GM19372 (cell line): ENCODE results near the gene MSL2.
"Not testable (repeated sequence)": the region's sequence is repeated elsewhere in the genome, so short reads cannot be mapped to it uniquely, and the experiment has no call there.

Experiments
- ATAC-seq: cut with Tn5 transposase; IDR thresholded peaks from one replicate; pipeline ENCODE4 v1.9.1; 2021; ENCODE audit warnings: mild to moderate bottlenecking, low read depth, moderate library complexity; ENCODE audit not compliant: unreplicated experiment

The MSL2 gene, protein sequence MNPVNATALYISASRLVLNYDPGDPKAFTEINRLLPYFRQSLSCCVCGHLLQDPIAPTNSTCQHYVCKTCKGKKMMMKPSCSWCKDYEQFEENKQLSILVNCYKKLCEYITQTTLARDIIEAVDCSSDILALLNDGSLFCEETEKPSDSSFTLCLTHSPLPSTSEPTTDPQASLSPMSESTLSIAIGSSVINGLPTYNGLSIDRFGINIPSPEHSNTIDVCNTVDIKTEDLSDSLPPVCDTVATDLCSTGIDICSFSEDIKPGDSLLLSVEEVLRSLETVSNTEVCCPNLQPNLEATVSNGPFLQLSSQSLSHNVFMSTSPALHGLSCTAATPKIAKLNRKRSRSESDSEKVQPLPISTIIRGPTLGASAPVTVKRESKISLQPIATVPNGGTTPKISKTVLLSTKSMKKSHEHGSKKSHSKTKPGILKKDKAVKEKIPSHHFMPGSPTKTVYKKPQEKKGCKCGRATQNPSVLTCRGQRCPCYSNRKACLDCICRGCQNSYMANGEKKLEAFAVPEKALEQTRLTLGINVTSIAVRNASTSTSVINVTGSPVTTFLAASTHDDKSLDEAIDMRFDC

DNA sequence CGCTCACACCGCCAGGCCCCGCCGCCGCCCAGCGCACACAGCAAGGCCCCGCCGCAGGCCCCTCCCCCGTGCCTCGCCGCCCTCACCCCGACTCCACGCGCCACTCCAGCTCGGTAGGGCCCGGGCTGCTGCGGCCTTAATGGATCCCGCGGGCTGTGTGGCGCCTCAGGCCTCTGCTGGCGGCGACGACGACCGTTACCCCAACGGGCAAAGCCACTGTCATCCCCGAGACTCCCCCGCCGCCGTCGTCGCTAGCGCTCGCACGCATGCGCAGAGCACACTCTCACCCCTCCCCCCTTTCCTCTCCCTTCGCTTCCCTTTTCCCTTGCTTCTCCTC is at the start of gene MSL2:
MSL2 (minus strand) TSS at position 272 of the 337 bp plus-strand sequence. CDS start 1,222 bp downstream, outside the sequence.
- no peak for ATAC-seq

DNA sequence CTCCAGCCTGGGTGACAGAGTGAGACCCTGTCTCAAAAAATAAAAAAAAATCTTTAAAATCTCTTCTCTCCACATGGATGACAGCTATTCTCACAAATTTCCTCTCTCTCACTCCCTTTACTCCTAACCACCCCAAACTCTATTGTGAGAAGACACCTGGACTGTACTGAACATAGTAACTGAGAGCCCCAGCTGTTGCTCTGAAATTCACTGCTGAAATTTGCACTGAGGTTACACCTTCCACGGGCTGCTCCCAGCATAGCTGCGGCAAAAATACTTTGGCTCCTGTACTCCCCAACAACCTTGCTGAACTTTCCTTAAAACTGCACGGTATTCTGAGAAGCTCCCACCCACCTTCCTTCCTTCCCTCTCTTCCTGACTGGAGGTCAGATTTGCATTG is 49.6 kb upstream of the MSL2 start:
- ATAC-seq: no peak

DNA sequence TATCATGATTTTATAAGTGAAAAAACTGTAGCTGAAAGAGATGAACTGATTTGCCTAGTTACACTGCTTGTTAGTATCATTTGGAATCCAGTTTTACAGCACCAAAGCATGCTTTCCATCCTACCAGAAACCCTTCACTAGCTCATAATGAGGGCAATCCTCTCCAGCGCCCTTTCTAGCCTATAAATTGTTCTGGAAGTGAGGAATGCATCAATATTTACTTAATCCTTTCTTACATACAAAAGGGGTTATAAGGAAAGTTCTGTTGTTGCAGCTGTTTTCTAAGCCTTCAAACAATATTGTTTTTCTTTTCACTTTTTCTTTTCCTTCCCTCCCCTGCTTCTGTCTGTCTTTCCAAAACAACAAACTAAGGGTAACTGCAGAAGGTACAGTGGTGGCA is 43.0 kb upstream of the MSL2 start:
- no peak for ATAC-seq

DNA sequence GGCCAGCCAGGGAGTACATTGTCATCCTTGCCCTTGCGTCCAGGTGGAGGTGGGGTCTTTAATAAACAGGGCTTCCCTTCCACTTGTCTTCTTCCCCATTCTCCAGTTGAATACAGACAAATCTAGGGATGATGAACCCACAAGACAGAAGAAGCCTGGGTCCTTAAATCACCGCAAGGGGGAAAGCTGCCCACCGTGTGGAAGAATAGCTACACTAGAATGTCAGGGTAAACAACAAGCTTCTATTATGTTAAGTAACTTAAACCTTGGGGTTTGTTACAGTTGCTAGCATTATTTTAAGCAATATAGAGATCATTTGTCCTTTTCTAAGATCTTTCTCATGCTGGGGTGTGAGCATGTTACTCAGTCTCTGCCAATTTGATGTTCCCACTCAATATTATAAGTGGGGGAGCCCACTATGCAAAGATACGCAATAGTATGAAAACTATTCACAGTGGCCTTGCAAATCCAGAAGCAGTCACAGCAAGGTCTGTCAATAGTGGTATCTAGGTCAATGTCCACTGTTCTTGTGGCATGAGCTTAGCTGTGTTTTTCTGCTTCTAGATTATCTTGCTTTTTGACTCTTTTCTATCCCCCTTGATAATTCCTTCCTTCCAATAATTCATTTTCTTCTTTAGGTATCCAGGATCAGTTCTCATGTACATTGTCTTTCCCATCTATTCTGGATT is 42.0 kb upstream of the MSL2 start:
- ATAC-seq: no peak

DNA sequence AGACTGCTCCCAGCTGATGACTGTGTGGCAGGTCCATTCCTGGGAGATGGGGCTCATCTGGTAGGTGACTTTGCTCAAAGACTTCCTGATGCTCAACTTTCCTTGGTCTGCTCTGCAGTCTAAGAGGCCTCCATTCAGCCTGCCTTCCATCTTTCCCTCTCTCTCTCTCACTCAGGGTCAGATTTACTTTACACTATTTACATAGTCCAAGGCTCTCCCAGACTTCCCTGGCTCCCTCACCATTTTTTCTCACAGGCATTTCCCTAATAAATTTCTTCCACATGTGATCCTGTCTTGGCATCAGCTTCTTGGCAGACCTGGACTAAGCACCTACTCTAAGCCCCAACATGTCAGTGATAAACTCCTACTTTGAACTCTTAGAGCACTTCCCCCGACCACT is 41.0 kb upstream of the MSL2 start:
- no peak for ATAC-seq

DNA sequence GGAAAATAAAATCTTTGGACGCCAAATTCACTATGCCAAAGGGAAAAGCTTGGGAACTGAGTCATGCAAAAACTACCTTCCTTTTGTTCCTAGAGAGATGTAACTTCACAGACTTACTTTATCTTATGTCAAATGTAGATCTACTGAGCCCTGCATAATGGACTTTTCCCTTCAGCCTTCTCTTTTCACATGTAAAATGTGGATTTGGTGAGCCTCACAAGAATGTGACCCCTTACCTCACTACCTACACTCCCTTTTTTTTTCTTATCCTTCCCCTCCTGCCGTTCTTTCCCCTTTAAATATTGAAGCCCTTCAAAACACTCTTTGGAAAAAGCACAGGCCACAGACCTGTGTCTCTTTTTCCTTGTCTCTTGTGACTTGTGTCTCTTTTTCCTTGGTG is 40.0 kb upstream of the MSL2 start:
- no peak for ATAC-seq

DNA sequence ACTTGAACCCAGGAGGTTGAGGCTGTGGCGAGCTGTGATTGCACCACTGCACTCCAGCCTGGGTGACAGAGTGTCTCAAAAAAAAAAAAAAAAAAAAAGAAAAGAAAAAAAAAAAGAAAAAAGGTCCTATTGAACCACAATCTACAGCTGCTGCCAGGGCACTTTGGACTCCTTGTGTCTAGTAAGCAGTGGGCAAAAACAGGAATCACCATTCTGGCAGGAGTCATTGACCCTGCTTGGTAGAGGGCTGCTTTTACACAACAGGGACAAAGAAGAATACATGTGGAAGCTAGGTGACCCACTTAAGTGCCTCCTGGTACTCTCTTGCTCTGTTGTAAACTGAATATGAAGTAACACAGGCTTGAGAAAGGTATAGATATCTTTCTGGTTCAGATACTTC is 39.4 kb upstream of the MSL2 start:
- ATAC-seq: no peak

DNA sequence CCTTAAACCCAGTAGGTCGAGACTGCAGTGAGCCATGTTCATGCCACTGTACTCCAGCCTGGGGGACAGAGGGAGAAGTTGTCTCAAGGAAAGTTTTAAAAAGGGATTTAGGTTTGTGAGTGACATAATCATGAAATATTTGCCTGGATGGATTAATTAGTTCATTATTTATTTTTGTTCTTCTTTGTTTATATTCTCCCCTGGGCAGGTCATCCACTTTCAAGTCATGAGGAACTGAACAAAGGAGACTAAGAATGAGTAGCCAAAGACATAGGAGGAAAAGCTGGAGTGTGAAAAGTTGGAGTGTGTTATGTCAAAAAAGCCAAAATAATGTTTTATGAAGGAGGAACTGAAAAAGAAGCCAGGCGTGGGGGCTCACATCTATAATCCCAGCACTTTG is 36.3 kb upstream of the MSL2 start:
- no peak for ATAC-seq

DNA sequence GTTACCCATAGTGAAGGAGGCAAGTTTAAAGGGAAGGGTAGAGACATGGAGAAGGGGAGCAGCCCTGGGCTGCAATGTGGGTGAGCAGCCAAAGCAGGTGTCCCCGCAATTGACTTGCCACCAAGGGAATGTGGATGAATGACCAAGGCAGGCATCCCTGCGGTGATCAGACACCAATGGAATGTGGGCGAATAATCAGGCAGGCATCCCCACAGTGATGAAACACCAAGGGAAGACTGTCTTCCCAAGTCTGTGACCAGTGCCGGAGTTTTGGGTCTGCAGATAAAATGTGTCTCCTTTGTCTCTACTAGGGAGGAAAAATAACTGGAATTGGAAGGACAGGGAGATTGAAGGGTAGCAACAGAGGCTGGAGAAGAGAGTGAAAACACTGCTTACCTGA is 26.6 kb upstream of the MSL2 start:
- not testable (repeated sequence) for ATAC-seq

DNA sequence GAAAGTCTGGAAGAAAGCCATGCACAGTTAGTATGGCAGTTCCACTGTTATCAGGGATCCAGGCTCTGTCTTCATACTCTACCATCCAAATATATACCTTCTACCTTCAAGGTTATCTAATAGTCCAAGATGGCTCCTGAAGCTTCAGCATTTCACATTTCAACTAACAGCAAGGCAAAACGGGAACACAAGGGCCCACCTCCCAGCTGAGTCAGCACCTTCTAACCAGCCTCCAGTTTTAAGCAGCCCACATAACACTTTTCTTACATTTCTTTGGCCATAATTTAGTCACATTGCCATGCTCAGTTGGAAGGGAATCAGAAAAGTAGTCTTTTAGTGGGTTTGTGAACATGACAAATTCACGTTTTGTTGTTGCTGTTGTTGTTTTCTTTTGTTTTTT is 15.4 kb upstream of the MSL2 start:
- ATAC-seq: no peak

DNA sequence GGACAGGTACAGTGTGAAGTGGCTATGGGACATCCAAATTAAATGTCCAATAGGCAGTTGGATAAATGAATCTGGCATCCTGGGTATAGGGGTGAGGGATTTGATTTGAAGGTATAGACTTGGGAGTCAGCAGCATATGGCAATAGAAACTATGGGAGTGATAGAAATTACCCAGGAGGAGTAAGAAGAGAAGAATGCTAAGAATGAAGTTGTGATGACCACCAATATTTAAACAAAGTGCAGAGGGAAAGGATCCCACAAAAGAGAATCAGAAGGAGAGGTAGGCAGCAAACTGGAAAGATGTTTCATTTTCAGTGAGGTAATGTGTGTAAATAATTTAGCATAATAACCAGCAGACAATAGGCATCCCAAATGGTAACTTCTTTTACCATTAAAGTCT is 13.8 kb upstream of the MSL2 start:
- ATAC-seq: no peak

DNA sequence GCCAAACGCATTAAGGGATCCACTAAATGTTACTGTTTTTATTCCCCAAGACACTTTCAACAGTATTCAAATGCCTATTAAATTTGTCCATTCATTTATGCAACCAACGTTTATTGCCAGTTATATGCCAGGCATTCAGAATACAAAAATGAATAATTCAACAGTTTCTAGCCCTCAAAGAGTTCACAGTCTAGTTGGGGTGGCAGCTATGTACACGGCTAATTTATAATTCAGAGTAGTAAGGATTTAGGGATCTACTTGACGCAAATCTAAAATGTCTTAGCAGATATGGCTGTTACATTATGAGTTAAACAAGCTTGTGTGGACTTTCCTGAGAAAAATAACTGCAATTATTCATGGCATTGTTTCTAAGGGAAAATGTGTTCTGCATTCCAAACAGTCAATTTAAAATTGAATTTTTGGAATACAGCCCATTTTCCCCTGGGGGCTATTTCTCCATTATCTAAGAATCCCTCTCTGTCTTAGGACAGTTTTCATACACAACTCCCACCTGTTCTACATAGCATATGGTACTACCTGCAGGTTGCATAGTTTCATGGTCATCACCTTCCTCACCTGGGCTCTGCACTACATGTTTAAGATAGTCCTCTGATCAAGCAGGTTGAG is 11.5 kb upstream of the MSL2 start:
- no peak for ATAC-seq

DNA sequence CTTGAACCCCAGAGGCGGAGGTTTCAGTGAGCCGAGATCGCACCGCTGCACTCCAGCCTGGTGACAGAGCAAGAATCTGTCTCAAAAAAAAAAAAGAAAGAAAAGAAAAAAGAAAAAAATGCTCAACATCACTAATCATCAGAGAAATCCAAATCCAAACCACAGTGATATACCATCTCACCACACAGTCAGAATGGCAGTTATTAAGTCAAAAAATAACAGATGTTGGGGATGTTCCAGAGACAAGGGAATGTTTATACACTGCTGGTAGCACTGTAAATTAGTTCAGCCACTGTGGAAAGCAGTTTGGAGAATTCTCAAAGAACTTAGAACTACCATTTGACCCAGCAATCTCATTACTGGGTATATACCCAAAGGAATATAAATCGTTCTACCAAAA is 3.1 kb upstream of the MSL2 start:
- ATAC-seq: not testable (repeated sequence)

DNA sequence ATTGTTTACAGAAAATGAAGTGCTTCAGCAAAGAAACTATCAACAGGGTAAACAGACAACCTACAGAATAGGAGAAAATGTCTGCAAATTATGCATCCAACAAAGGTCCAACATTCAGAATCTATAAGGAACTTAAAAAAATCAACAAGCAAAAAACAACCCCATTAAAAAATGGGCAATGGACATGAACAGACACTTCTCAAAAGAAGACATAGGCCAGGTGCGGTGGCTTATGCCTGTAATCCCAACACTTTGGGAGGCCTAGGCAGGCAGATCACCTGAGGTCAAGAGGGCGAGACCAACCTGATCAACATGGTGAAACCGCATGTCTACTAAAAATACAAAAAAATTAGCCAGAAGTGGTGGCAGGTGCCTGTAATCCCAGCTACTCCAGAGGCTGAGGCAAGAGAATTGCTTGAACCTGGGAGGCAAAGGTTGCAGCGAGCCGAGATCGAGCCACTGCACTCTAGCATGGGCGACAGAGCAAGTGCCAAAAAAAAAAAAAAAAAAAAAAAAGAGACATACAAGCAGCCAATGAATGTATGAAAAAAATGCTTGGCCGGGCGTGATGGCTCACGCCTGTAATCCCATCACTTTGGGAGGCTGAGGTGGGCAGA is 2.4 kb upstream of the MSL2 start:
- ATAC-seq: not testable (repeated sequence)

DNA sequence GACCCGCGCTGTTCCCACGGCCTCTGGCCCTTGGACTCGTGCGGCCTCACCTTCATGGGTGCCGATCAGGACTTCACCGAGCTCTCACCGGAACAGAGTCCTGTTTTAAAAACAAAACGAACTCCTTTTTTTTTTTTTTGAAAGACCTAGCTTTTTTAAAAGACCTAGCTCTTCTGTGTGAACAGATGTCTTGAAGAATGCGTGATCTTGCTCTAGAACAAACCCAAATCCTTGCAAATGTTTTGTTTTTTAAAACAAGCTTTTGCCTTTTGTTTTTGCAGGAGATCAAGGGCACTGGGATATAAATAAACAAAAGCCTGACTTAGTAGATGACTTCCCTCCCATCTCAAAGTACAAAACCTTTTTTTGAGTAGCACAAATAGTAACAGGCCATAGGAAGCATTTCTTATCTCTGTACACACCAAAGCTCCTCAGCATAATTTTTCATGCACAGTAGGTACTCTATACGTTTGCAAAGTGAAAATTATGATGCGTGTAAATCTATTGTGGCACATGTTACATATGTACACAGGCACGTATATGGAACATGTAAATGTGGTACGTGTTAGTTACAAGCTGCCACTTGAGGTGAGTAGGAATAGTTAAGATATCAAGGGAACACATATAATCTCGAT is 1.1 kb upstream of the MSL2 start:
- no peak for ATAC-seq

DNA sequence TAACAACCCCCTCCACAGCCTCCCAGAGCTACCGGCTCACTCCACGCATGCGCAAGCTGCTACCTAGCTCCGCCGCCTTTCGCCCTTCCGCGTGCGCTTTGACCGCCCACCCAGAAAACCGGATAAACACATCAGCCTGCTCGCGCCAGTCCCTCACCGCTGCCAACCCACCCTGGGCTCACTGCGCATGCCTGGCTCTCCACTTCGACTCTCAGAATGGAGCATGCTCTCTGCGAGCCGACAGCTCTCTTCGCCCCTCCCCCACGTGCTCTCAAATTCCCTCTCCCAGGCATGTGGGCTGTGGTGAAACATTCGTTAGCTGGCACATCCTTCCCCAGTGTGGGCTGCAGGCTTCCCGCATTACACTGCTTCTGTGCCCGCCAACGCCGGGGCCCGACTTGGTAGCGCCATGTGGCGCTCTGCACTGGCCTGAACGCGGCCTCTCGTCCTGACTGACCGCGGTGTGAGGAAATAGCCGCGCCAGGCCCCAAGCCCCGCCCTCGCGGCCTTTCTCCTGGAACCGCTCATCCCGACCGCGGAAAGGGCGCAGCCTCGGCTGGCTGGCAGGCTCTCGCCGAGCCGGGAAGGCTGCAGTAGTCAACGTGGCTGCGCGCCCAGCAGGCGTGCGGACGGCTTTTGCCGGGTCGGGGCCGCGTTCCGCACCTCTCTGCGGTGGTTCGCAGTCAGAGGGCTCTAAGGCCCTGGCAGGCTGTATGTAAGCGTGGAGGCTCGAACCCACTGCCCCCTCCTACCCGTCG is 445 bp upstream of the MSL2 start:
- peak; percentile 62 for ATAC-seq

DNA sequence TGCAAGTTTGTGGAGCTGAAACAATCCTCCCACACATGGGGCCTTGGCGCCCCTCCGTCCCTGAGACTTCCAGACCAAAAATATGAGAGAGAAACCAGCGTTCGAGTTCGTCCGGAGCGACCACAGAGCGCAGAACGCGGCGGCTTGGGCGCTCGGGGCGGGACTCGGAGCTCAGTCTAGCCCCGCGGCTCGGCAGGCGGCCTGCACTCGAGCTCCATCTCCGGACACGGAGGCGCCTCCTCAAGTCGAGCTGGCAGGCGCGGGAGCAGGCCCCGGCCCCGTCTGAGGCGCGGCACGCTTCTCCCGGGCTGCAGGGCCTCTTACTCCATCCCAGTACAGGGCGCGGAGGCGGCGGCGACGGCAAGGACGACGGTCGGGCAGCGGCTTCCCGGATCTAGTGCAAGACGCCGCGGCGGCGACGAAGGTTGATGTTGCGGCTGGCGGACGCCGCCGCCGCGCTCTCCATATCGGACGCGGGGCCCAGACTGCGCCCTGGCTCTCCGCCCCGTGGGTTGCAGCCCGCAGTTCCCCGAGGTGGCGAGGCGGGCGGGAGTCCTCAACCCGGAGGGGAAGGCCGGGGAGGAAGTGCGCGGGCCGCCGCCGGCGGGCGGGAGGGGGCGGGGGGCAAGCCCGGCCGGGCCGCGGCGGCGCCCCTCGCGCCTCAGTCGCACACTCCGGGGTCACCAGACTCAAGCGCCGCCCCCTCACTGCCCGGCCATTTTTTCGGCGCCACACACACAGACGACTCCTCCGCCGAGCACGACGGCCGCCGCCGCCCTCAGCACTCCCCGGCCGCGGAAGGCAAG is 674 bp downstream of the MSL2 start:
- ATAC-seq: peak; percentile 32

DNA sequence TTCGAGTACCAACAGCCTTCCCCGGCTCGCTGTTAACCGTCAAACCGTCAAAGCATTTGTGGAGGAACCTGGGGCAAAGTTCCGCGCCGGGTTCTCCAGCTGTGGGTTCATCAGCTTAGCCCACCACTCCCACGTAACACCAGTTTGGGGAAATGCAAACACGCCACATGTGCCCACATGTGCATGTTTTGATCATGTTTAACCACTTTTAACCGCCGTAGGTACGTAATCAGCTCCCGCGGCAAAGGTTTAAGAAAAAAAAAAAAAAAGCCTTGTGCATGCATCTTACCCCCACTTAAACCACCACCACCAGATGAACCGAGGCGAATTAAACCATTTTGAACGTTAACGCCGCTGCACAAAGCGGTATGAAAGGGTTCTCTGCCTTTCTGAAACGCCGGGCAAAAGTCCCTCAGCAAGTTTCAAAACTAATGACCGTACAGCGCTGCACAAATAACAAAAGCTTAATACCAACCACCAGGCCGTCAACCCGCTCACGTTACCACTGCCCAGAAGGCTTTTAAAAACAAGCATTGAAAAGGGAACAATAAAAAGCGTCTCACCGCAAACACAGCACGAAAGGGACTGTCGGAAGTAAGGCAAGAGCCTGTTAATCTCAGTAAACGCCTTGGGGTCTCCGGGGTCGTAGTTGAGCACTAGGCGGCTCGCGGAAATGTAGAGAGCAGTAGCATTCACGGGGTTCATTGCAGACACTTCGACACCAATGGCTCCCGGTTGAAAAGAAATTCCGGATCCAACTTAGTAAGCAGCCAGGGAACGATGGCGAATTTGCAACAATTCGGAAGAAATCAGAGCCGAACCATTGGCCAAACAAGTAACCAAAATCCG is 1.5 kb downstream of the MSL2 start:
- no peak for ATAC-seq
